ENCODE results near the gene OCA2.

DNA sequence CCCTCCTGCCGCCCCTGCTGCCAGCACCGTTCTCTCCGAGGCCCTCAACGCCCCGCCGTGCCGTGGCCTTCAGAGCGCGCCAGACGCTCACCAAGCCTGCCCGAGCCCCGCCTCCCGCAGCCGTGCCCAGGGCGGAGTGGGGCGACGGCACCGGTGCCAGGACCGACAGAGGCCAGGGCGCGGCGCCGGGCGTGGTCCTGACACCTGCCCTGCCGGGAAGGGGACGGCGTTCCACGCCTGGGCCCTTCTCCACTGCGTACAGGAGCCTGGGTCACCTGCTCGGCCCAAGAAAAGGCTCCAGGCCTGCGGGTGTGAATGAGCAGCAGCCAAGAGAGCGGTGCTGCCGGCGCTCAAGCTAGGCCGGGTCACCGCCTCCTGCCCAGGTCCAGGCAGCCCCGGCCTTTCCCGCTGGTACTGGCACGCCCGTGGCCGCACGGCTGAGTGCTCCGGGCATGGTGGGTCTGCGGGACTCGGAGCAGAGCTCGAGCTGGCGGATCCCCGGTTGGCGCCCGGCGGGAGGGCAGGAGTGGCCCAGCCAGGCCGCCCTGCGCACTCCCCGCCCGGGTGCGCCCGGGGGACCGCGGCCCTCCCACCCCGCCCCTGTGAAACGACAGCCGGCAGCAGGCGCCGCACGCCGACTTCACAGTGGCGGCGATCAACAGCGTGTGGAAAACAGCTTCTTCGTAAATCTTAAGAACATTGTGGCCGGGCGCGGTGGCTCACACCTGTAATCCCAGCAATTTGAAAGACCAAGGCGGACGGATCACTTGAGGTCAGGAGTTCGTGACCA is 4.2 kb downstream of the OCA2 start:
- TF ChIP-seq POLR2A (IDR thresholded peaks at IDR 0.05) (no peak), POLR2AphosphoS5 (IDR thresholded peaks at IDR 0.05) (no peak), EP300 (IDR thresholded peaks at IDR 0.05) (no peak)
